Measurements from ENCODE around the gene U2AF1L4. TPM values are rescaled to one million over a fixed set of nuclear protein-coding genes. Genes with fewer than 3 reads are reported as not detected.

Gene U2AF1L4
- total RNA-seq, 2 experiments from 2014 or later, result 16.1 to 35.2 TPM

- no TSS peak for BruUV-seq (replicated peaks)
- H3K4me1 ChIP-seq (ENCODE audit: insufficient read depth, low read length, poor library complexity, severe bottlenecking), result no peaks in the 10 kb centered on the region
- no peaks in the 10 kb centered on the region for H3K9me3 ChIP-seq (ENCODE audit: low read length)
- H3K27ac ChIP-seq (ENCODE audit: low read depth, low read length, poor library complexity, severe bottlenecking), result no peak overlapping the region
- no peaks in the 10 kb centered on the region for H4K20me1 ChIP-seq (ENCODE audit: insufficient read depth, low read length)
- no peak overlapping the region for H3K4me3 ChIP-seq (ENCODE audit: low read depth, low read length, poor library complexity, severe bottlenecking)
- no peak for DNase-seq (ENCODE audit: low spot score)
- TF ChIP-seq CTCF (conservative IDR thresholded peaks at IDR 0.05; ENCODE audit: low read length) (no peak), EZH2phosphoT487 (IDR thresholded peaks at IDR 0.05; ENCODE audit: borderline replicate concordance, low read depth, low read length) (no peak)
- H3K79me2 ChIP-seq (ENCODE audit: insufficient read depth, low read depth, low read length), result no peaks in the 10 kb centered on the region
- peaks cover 96% of the 10 kb centered on the region for H3K36me3 ChIP-seq (ENCODE audit: insufficient read depth, low read length)
- ChIA-PET CTCF (ENCODE audit: unreplicated experiment) (no interaction called here), POLR2A (no interaction called here)
- H3K9me2 ChIP-seq (ENCODE audit: insufficient read depth, low read length), result no peaks in the 10 kb centered on the region
- no peak overlapping the region for H3K4me2 ChIP-seq (ENCODE audit: low read length)
- intact Hi-C loops (cut with micrococcal nuclease; ENCODE audit: unreplicated experiment), result no loop called here
- no peak overlapping the region for H2AFZ ChIP-seq (ENCODE audit: low read length)
Observed at GRCh38 chr19:35730326-35730725, 14.9 kb downstream of the U2AF1L4 start.

GRCh38 chr19:35729763-35730162 lies 15.5 kb downstream of the U2AF1L4 start:
- intact Hi-C loops (cut with micrococcal nuclease; ENCODE audit: unreplicated experiment), result no loop called here
- no peaks in the 10 kb centered on the region for H4K20me1 ChIP-seq (ENCODE audit: insufficient read depth, low read length)

GRCh38 chr19:35729021-35729420 lies 16.2 kb downstream of the U2AF1L4 start:
- Histone ChIP-seq H3K36me3 (ENCODE audit: insufficient read depth, low read length) (peaks cover 98% of the 10 kb centered on the region), H3K27ac (ENCODE audit: low read depth, low read length, poor library complexity, severe bottlenecking) (no peak overlapping the region), H3K9me2 (ENCODE audit: insufficient read depth, low read length) (no peaks in the 10 kb centered on the region), H3K4me1 (ENCODE audit: insufficient read depth, low read length, poor library complexity, severe bottlenecking) (no peaks in the 10 kb centered on the region), H3K79me2 (ENCODE audit: insufficient read depth, low read depth, low read length) (no peaks in the 10 kb centered on the region), H4K20me1 (ENCODE audit: insufficient read depth, low read length) (no peaks in the 10 kb centered on the region), H2AFZ (ENCODE audit: low read length) (no peak overlapping the region), H3K4me2 (ENCODE audit: low read length) (no peak overlapping the region), H3K4me3 (ENCODE audit: low read depth, low read length, poor library complexity, severe bottlenecking) (no peak overlapping the region), H3K9me3 (ENCODE audit: low read length) (no peaks in the 10 kb centered on the region)
- TF ChIP-seq CTCF (conservative IDR thresholded peaks at IDR 0.05; ENCODE audit: low read length) (no peak), EZH2phosphoT487 (IDR thresholded peaks at IDR 0.05; ENCODE audit: borderline replicate concordance, low read depth, low read length) (no peak)
- CTCF ChIA-PET (ENCODE audit: unreplicated experiment), result no interaction called here
- intact Hi-C loops (cut with micrococcal nuclease; ENCODE audit: unreplicated experiment), result no loop called here
- DNase-seq (ENCODE audit: low spot score), result no peak
- POLR2A ChIA-PET, result no interaction called here
- no TSS peak for BruUV-seq (replicated peaks)

More at GRCh38 chr19:35729763-35730162, 15.5 kb downstream of the U2AF1L4 start:
- DNase-seq (ENCODE audit: low spot score), result no peak
- H3K4me1 ChIP-seq (ENCODE audit: insufficient read depth, low read length, poor library complexity, severe bottlenecking), result no peaks in the 10 kb centered on the region
- no peak overlapping the region for H3K4me3 ChIP-seq (ENCODE audit: low read depth, low read length, poor library complexity, severe bottlenecking)
- H3K4me2 ChIP-seq (ENCODE audit: low read length), result no peak overlapping the region
- no peaks in the 10 kb centered on the region for H3K79me2 ChIP-seq (ENCODE audit: insufficient read depth, low read depth, low read length)
- ChIA-PET POLR2A (no interaction called here), CTCF (ENCODE audit: unreplicated experiment) (no interaction called here)
- H3K27ac ChIP-seq (ENCODE audit: low read depth, low read length, poor library complexity, severe bottlenecking), result no peak overlapping the region
- no peaks in the 10 kb centered on the region for H3K9me3 ChIP-seq (ENCODE audit: low read length)
- BruUV-seq (replicated peaks), result no TSS peak
- no peaks in the 10 kb centered on the region for H3K9me2 ChIP-seq (ENCODE audit: insufficient read depth, low read length)
- peaks cover 96% of the 10 kb centered on the region for H3K36me3 ChIP-seq (ENCODE audit: insufficient read depth, low read length)
- TF ChIP-seq EZH2phosphoT487 (IDR thresholded peaks at IDR 0.05; ENCODE audit: borderline replicate concordance, low read depth, low read length) (no peak), CTCF (conservative IDR thresholded peaks at IDR 0.05; ENCODE audit: low read length) (no peak)
- no peak overlapping the region for H2AFZ ChIP-seq (ENCODE audit: low read length)

Data from OCI-LY7 (cell line).